DOHH2 (cell line): ENCODE results near the gene RPS27A.
"Not testable (repeated sequence)": the region's sequence is repeated elsewhere in the genome, so short reads cannot be mapped to it uniquely, and the experiment has no call there.

Source experiments
- H3F3A ChIP-seq: fragments of 200-600 bp; sonication (generic), shearing (Covaris generic); 2 replicates; pipeline ENCODE4 v1.6.0; 2016; ENCODE audit warnings: antibody characterized with exemption, mild to moderate bottlenecking; ENCODE audit not compliant: control insufficient read depth, insufficient read depth
- H3K27ac ChIP-seq: fragments of 200-600 bp; sonication (generic); 2 replicates; pipeline ENCODE4 v1.5.1; 2014; ENCODE audit warnings: low read depth, mild to moderate bottlenecking, low read length, moderate library complexity
- H3K27me3 ChIP-seq: fragments of 200-600 bp; sonication (generic); 2 replicates; pipeline ENCODE4 v1.6.1; 2014; ENCODE audit warnings: mild to moderate bottlenecking, low read length, mixed read lengths; ENCODE audit not compliant: control insufficient read depth
- H3K36me3 ChIP-seq: fragments of 200-600 bp; sonication (generic); 2 replicates; pipeline ENCODE4 v1.6.1; 2014; ENCODE audit warnings: mild to moderate bottlenecking, low read length, moderate library complexity, mixed read lengths; ENCODE audit not compliant: control insufficient read depth
- H3K4me1 ChIP-seq: fragments of 200-600 bp; sonication (generic); 2 replicates; pipeline ENCODE4 v1.6.1; 2014; ENCODE audit warnings: mild to moderate bottlenecking, low read length, mixed read lengths; ENCODE audit not compliant: control insufficient read depth
- H3K4me2 ChIP-seq: fragments of 200-600 bp; sonication (generic); 2 replicates; pipeline ENCODE4 v1.6.0; 2014; ENCODE audit warnings: mild to moderate bottlenecking, low read length, moderate library complexity
- H3K4me3 ChIP-seq: fragments of 200-600 bp; sonication (generic); 2 replicates; pipeline ENCODE4 v1.5.1; 2014; ENCODE audit warnings: mild to moderate bottlenecking, low read length, mixed read lengths
- H3K79me2 ChIP-seq: fragments of 200-600 bp; sonication (generic); 2 replicates; pipeline ENCODE4 v1.6.1; 2014; ENCODE audit warnings: mild to moderate bottlenecking, low read length, mixed read lengths; ENCODE audit not compliant: control insufficient read depth
- H3K9me2 ChIP-seq: fragments of 200-600 bp; sonication (generic); replicated peaks from 2 replicates; pipeline ENCODE4 v1.6.1; 2014; ENCODE audit warnings: mild to moderate bottlenecking, low read length, mixed read lengths; ENCODE audit not compliant: control insufficient read depth
- H3K9me3 ChIP-seq: fragments of 200-600 bp; sonication (generic); 2 replicates; pipeline ENCODE4 v1.6.1; 2014; ENCODE audit warnings: antibody characterized with exemption, low read length, mixed read lengths; ENCODE audit not compliant: control insufficient read depth, insufficient read depth
- H4K20me1 ChIP-seq: fragments of 200-600 bp; sonication (generic); 2 replicates; pipeline ENCODE4 v1.6.0; 2014; ENCODE audit warnings: low read depth, mild to moderate bottlenecking, antibody characterized with exemption, low read length, moderate library complexity; ENCODE audit not compliant: control insufficient read depth, insufficient read depth
- EZH2phosphoT487 ChIP-seq: fragments of 200-600 bp; sonication (generic); IDR thresholded peaks from 2 replicates; pipeline ENCODE4 v1.6.1; 2017; ENCODE audit warnings: borderline replicate concordance, mild to moderate bottlenecking, antibody characterized with exemption, low read length, moderate library complexity, mixed read lengths
- TF ChIP-seq, protein P1 (sequence below): fragments of 200-600 bp; sonication (generic); IDR thresholded peaks from one replicate; pipeline ENCODE4 v1.5.1; 2014; ENCODE audit warnings: antibody characterized with exemption, mild to moderate bottlenecking, low read depth, low read length; ENCODE audit not compliant: poor library complexity, severe bottlenecking

RPS27A gene

DNA sequence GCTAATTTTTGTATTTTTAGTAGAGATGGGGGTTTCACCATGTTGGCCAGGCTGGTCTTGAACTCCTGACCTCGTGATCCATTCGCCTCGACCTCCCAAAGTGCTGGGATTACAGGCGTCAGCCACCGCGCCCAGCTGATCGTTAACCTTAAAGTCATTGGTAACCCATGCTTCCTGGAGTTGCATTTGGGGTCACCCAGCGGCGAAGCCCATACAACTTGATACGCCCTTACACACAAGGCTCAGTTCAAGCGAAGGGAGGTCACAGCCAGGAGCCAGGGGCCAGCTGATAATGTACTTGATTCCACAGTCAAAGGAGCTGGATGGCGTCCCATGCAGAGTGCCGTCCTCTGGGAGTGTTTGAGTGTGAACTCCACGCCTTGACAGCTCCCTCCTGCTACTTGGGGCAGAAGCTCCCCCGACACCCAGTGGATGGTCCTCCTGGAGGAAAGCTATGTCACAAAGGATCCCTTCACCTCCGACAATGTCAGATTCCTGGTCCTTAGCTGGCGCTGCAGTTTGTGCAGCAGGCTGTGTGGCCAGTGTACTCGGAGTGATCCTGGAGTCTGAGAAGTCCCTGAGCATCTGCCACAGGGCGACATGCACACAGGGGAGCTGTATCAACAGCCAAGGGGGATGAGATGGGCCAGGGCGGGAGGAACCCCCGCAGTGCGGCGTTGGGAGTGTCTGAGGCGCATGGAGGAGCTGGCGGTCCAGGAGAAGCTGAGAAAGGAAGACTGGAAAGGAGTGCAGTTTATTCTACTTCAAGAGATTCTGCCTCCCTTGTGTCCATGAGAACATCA is 8.3 kb upstream of the RPS27A start:
- Histone ChIP-seq H4K20me1 (no peaks in the 10 kb centered on the region), H3K79me2 (peaks cover 43% of the 10 kb centered on the region), H3K9me3 (no peaks in the 10 kb centered on the region), H3F3A (peaks cover 14% of the 10 kb centered on the region), H3K4me2 (peak overlapping the region; percentile 58; the same call in 1 of the 2 replicates), H3K4me3 (peak overlapping the region; percentile 65), H3K27me3 (no peaks in the 10 kb centered on the region), H3K36me3 (peaks cover 18% of the 10 kb centered on the region), H3K4me1 (peaks cover 28% of the 10 kb centered on the region), H3K27ac (peak overlapping the region; percentile 65), H3K9me2 (no peaks in the 10 kb centered on the region)
- TF ChIP-seq, protein P1, sequence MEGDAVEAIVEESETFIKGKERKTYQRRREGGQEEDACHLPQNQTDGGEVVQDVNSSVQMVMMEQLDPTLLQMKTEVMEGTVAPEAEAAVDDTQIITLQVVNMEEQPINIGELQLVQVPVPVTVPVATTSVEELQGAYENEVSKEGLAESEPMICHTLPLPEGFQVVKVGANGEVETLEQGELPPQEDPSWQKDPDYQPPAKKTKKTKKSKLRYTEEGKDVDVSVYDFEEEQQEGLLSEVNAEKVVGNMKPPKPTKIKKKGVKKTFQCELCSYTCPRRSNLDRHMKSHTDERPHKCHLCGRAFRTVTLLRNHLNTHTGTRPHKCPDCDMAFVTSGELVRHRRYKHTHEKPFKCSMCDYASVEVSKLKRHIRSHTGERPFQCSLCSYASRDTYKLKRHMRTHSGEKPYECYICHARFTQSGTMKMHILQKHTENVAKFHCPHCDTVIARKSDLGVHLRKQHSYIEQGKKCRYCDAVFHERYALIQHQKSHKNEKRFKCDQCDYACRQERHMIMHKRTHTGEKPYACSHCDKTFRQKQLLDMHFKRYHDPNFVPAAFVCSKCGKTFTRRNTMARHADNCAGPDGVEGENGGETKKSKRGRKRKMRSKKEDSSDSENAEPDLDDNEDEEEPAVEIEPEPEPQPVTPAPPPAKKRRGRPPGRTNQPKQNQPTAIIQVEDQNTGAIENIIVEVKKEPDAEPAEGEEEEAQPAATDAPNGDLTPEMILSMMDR: no peak

- Histone ChIP-seq H3K79me2 (peaks cover 49% of the 10 kb centered on the region), H3K4me3 (no peak overlapping the region), H3K4me2 (no peak overlapping the region), H3F3A (peaks cover 14% of the 10 kb centered on the region), H4K20me1 (no peaks in the 10 kb centered on the region), H3K9me2 (no peaks in the 10 kb centered on the region), H3K36me3 (peaks cover 22% of the 10 kb centered on the region), H3K27ac (no peak overlapping the region), H3K4me1 (peaks cover 28% of the 10 kb centered on the region), H3K9me3 (no peaks in the 10 kb centered on the region), H3K27me3 (no peaks in the 10 kb centered on the region)
- TF ChIP-seq EZH2phosphoT487: no peak
- TF ChIP-seq, protein P1: no peak
Measured at GRCh38 chr2:55224761-55225261, 7.7 kb upstream of the RPS27A start.

GRCh38 chr2:55225481-55226020 is 6.9 kb upstream of the RPS27A start:
- no peak overlapping the region for H3K4me3 ChIP-seq
- no peak for TF ChIP-seq EZH2phosphoT487
- TF ChIP-seq, protein P1: no peak
- peaks cover 29% of the 10 kb centered on the region for H3K4me1 ChIP-seq
- no peak overlapping the region for H3K4me2 ChIP-seq
- H3K27ac ChIP-seq: no peak overlapping the region
- H3K27me3 ChIP-seq: no peaks in the 10 kb centered on the region
- no peaks in the 10 kb centered on the region for H4K20me1 ChIP-seq
- peaks cover 14% of the 10 kb centered on the region for H3F3A ChIP-seq
- peaks cover 57% of the 10 kb centered on the region for H3K79me2 ChIP-seq
- peaks cover 25% of the 10 kb centered on the region for H3K36me3 ChIP-seq
- no peaks in the 10 kb centered on the region for H3K9me3 ChIP-seq
- no peaks in the 10 kb centered on the region for H3K9me2 ChIP-seq

GRCh38 chr2:55227437-55228225 is 4.9 kb upstream of the RPS27A start:
- H3K27me3 ChIP-seq, H3K9me2 ChIP-seq, H4K20me1 ChIP-seq, H3K9me3 ChIP-seq, H3K27ac ChIP-seq: not testable (repeated sequence)
- Histone ChIP-seq H3F3A (peaks cover 12% of the 10 kb centered on the region), H3K4me2 (peak overlapping the region; percentile 59), H3K4me1 (peaks cover 33% of the 10 kb centered on the region), H3K36me3 (peaks cover 22% of the 10 kb centered on the region), H3K79me2 (peaks cover 66% of the 10 kb centered on the region), H3K4me3 (peak overlapping the region; percentile 44)
